ENCODE results near the gene CLCA1. TPM values are rescaled to one million over a fixed set of nuclear protein-coding genes. Genes with fewer than 3 reads are reported as not detected.

The CLCA1 gene
- total RNA-seq, 1 experiment from 2014 or later, result not detected

DNA sequence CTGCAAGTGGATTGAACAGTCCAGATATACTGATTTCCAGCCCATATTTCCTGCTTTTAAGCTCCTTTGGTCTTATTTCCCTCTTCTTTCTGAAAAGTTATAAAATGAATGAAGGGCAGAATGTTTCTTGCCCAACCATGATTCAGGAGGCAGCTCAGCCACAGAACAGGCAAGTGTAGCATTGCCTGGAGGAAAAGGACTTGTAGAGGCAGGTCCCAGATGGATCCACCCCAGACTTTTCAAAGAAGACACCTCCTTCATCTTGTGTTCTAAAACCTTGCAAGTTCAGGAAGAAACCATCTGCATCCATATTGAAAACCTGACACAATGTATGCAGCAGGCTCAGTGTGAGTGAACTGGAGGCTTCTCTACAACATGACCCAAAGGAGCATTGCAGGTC, 44.9 kb upstream of the CLCA1 start, which contains the start of gene CLCA2:
Gene CLCA2, plus strand, starts transcription at position 299 of the 400 bp plus-strand sequence. Its CDS starts 77 bp downstream, at position 376.
- Mint-ChIP-seq H3K27me3 (ENCODE audit: low read depth) (no peaks in the 10 kb centered on the region; the same call in 1 of the 2 replicates), H3K36me3 (ENCODE audit: insufficient read depth in 1 of 3, low read depth in 3 of 3) (no peaks in the 10 kb centered on the region), H3K4me3 (no peak within 1 kb of the TSS), H3K4me1 (peaks cover 2 to 5% of the 10 kb centered on the region in 2 experiments), H3K9me3 (no peaks in the 10 kb centered on the region), H3K27ac (peak within 1 kb of the TSS in 1 of 3 experiments; percentile 40; a peak in 1 of 7 replicates)
- no peak within 1 kb of the TSS for H3K4me2 ChIP-seq (ENCODE audit: insufficient read depth, insufficient read length, low read length)
- H3K9me3 ChIP-seq (ENCODE audit: control insufficient read depth, low read depth, low read length), result no peaks in the 10 kb centered on the region
- H3K27ac ChIP-seq (ENCODE audit: insufficient read length, low read depth, low read length), result no peak within 1 kb of the TSS
- no peak within 1 kb of the TSS for H3K18ac ChIP-seq (ENCODE audit: insufficient read length, low read depth, low read length)
- no peak within 1 kb of the TSS for H2AK5ac ChIP-seq (ENCODE audit: insufficient read length, low read length)
- no peak within 1 kb of the TSS for H4K91ac ChIP-seq (ENCODE audit: insufficient read length, low read depth, low read length)
- no peak within 1 kb of the TSS for H2AFZ ChIP-seq (ENCODE audit: low read length)
- H2BK20ac ChIP-seq (ENCODE audit: low read depth, low read length, poor library complexity, severe bottlenecking), result no peak within 1 kb of the TSS
- H3K4me1 ChIP-seq (ENCODE audit: insufficient read depth, low read length), result no peaks in the 10 kb centered on the region
- H4K20me1 ChIP-seq (ENCODE audit: control insufficient read depth, insufficient read depth, insufficient read length), result no peaks in the 10 kb centered on the region
- H3K9ac ChIP-seq (ENCODE audit: extremely low read depth, insufficient read length, low read length), result no peak within 1 kb of the TSS
- H2BK120ac ChIP-seq (ENCODE audit: low read depth, low read length, poor library complexity, severe bottlenecking), result no peak within 1 kb of the TSS
- no peak for DNase-seq
- no peak within 1 kb of the TSS for H2BK15ac ChIP-seq (ENCODE audit: low read depth, low read length)
- TF ChIP-seq, protein P1, sequence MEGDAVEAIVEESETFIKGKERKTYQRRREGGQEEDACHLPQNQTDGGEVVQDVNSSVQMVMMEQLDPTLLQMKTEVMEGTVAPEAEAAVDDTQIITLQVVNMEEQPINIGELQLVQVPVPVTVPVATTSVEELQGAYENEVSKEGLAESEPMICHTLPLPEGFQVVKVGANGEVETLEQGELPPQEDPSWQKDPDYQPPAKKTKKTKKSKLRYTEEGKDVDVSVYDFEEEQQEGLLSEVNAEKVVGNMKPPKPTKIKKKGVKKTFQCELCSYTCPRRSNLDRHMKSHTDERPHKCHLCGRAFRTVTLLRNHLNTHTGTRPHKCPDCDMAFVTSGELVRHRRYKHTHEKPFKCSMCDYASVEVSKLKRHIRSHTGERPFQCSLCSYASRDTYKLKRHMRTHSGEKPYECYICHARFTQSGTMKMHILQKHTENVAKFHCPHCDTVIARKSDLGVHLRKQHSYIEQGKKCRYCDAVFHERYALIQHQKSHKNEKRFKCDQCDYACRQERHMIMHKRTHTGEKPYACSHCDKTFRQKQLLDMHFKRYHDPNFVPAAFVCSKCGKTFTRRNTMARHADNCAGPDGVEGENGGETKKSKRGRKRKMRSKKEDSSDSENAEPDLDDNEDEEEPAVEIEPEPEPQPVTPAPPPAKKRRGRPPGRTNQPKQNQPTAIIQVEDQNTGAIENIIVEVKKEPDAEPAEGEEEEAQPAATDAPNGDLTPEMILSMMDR (conservative IDR thresholded peaks at IDR 0.05), result no peak
- no peaks in the 10 kb centered on the region for H3K27me3 ChIP-seq (ENCODE audit: insufficient read depth, low read length)
- H3K23me2 ChIP-seq (ENCODE audit: insufficient read length, low read depth, low read length, poor library complexity, severe bottlenecking), result no peaks in the 10 kb centered on the region
- H2BK12ac ChIP-seq (ENCODE audit: insufficient read length, low read depth, low read length), result no peak within 1 kb of the TSS
- no peak within 1 kb of the TSS for H3K4ac ChIP-seq (ENCODE audit: low read depth, low read length)
- no peaks in the 10 kb centered on the region for H3K79me2 ChIP-seq (ENCODE audit: insufficient read depth, low read length)
- no peak within 1 kb of the TSS for H4K8ac ChIP-seq (replicated peaks; ENCODE audit: insufficient read length, low read depth, low read length)
- no peak within 1 kb of the TSS for H3T11ph ChIP-seq (ENCODE audit: low read length)
- H4K5ac ChIP-seq (ENCODE audit: insufficient read length, low read depth, low read length), result no peak within 1 kb of the TSS
- no peak within 1 kb of the TSS for H3K23ac ChIP-seq (ENCODE audit: insufficient read length, low read depth, low read length)
- no peaks in the 10 kb centered on the region for H3K79me1 ChIP-seq (ENCODE audit: insufficient read depth, low read depth, low read length, poor library complexity, severe bottlenecking)
- no peak within 1 kb of the TSS for H2BK5ac ChIP-seq (ENCODE audit: insufficient read length, low read length)
- no peak within 1 kb of the TSS for H3K56ac ChIP-seq (ENCODE audit: insufficient read length, low read depth, low read length)
- H3K14ac ChIP-seq (ENCODE audit: insufficient read depth, low read length), result no peak within 1 kb of the TSS

Measured in H9 (cell line).